HCT116 (cell line): ENCODE measurements around the gene VSNL1. TPM values are rescaled to one million over a fixed set of nuclear protein-coding genes. Genes with fewer than 3 reads are reported as not detected.

Source experiments
- ATAC-seq: fragments of 200-7000 bp; cut with Tn5 transposase; 2 replicates; pipeline ENCODE4 v1.9.1; 2020; ENCODE audit warnings: mild to moderate bottlenecking, moderate library complexity
- BruUV-seq: library from RNA; stranded (reverse); fragments of 400-500 nt; replicated peaks from 2 replicates; lab custom pipeline; 2021; lab: Mats Ljungman, UMichigan
- CTCF ChIA-PET: fragments of 300-600 bp; sonication (Branson Sonifier 250); formaldehyde crosslinking; loops from one replicate; lab custom pipeline; 2021; ENCODE audit warnings: antibody characterized with exemption; lab: Charles Lee
- POLR2A ChIA-PET: fragments of 300-600, 350-600 bp; sonication (Branson Sonifier 250); formaldehyde crosslinking; loops from one replicate; lab custom pipeline; 2021; ENCODE audit warnings: antibody characterized with exemption; lab: Charles Lee
- RAD21 ChIA-PET, 2 experiments: fragments of 300-600 bp; sonication (Branson Sonifier 250); formaldehyde crosslinking; loops; one replicate each; lab custom pipeline; 2023; ENCODE audit warnings: low total read pairs in 2 of 2; ENCODE audit not compliant: uncharacterized antibody in 2 of 2, unreplicated experiment in 2 of 2, low non-redundant PET in 1 of 2; lab: Charles Lee
- DNase-seq: peaks from one replicate; pipeline ENCODE4 v3.0.0-alpha.2; 2010; ENCODE audit warnings: low read depth, low spot score
- H2AFZ ChIP-seq: fragments of 200-600 bp; shearing (Covaris generic), sonication (generic); 2 replicates; pipeline ENCODE4 v1.6.1; 2017; ENCODE audit warnings: low read depth, mixed run types, mixed read lengths, antibody characterized with exemption, low read length; ENCODE audit not compliant: poor library complexity, severe bottlenecking
- H3K27ac ChIP-seq: 2 replicates; pipeline ENCODE4 v1.5.1; 2012; ENCODE audit warnings: low read depth, low read length
- H3K27me3 ChIP-seq: fragments of 200-600 bp; sonication (generic); 2 replicates; pipeline ENCODE4 v1.6.1; 2016; ENCODE audit warnings: mixed run types, low read length, mixed read lengths; ENCODE audit not compliant: insufficient read depth
- H3K36me3 ChIP-seq, 2 experiments: fragments of 200-500 bp in 1 of 2; fragments of 200-600 bp in 1 of 2; sonication (Bioruptor generic) in 1 of 2; sonication (generic) in 1 of 2; 2 replicates each; pipeline versions ENCODE4 v1.5.1 to v1.6.1; 2014 to 2016; ENCODE audit warnings: low read length in 2 of 2, inconsistent platforms in 1 of 2, mixed read lengths in 1 of 2, mixed run types in 1 of 2; ENCODE audit not compliant: insufficient read depth in 2 of 2, control insufficient read depth in 1 of 2
- H3K4me1 ChIP-seq, 2 experiments: fragments of 200-600 bp in 1 of 2; sonication (generic) in 1 of 2; 2 replicates each; pipeline versions ENCODE4 v1.5.1 to v1.6.1; 2012 to 2017; ENCODE audit warnings: low read length in 2 of 2, inconsistent platforms in 1 of 2, mild to moderate bottlenecking in 1 of 2, mixed read lengths in 1 of 2, mixed run types in 1 of 2, moderate library complexity in 1 of 2; ENCODE audit not compliant: insufficient read depth in 2 of 2, control insufficient read depth in 1 of 2
- H3K4me2 ChIP-seq: fragments of 200-600 bp; sonication (generic); 2 replicates; pipeline ENCODE4 v1.6.1; 2017; ENCODE audit warnings: mixed run types, low read length, mixed read lengths
- H3K4me3 ChIP-seq, 2 experiments: fragments of 200-600 bp in 1 of 2; sonication (generic) in 1 of 2; replicated peaks in 1 of 2; 2 replicates each; pipeline ENCODE4 v1.5.1; 2011 to 2016; ENCODE audit warnings: low read length in 2 of 2, control low read depth in 1 of 2, low read depth in 1 of 2, mild to moderate bottlenecking in 1 of 2, mixed read lengths in 1 of 2, mixed run types in 1 of 2
- H3K79me2 ChIP-seq: fragments of 200-600 bp; sonication (generic); 2 replicates; pipeline ENCODE4 v1.6.1; 2017; ENCODE audit warnings: mild to moderate bottlenecking, mixed run types, low read length, moderate library complexity, mixed read lengths; ENCODE audit not compliant: insufficient read depth
- H3K9ac ChIP-seq: fragments of 200-600 bp; sonication (generic); 2 replicates; pipeline ENCODE4 v1.6.1; 2016; ENCODE audit warnings: low read length, mixed read lengths
- H3K9me2 ChIP-seq: fragments of 200-600 bp; sonication (generic), shearing (Covaris generic); 2 replicates; pipeline ENCODE4 v1.6.1; 2017; ENCODE audit warnings: mixed run types, mild to moderate bottlenecking, moderate library complexity; ENCODE audit not compliant: insufficient read depth
- H3K9me3 ChIP-seq, 2 experiments: fragments of 200-500 bp in 1 of 2; fragments of 200-600 bp in 1 of 2; sonication (Bioruptor generic) in 1 of 2; sonication (generic) in 1 of 2; 2 replicates each; pipeline ENCODE4 v1.6.1; 2014 to 2017; ENCODE audit warnings: low read length in 2 of 2, mixed read lengths in 2 of 2, inconsistent platforms in 1 of 2, low read depth in 1 of 2, mild to moderate bottlenecking in 1 of 2, mixed run types in 1 of 2, moderate library complexity in 1 of 2; ENCODE audit not compliant: control insufficient read depth in 1 of 2, insufficient read depth in 1 of 2
- H4K20me1 ChIP-seq: fragments of 200-600 bp; sonication (generic), shearing (Covaris generic); 2 replicates; pipeline ENCODE4 v1.6.1; 2017; ENCODE audit warnings: mixed run types, mild to moderate bottlenecking, moderate library complexity; ENCODE audit not compliant: insufficient read depth
- ATF3 ChIP-seq: IDR thresholded peaks from 2 replicates; pipeline ENCODE4 v1.6.1; 2012
- CBX3 ChIP-seq: IDR thresholded peaks from 2 replicates; pipeline ENCODE4 v1.6.1; 2012; ENCODE audit warnings: low read depth
- CTCF ChIP-seq, 3 experiments: fragments of 200-600 bp in 1 of 3; sonication (generic) in 1 of 3; IDR thresholded peaks in 2 of 3; conservative IDR thresholded peaks in 1 of 3; 2 replicates each; pipeline ENCODE4 v1.5.1; 2012 to 2017; ENCODE audit warnings: low read depth in 2 of 3, low read length in 2 of 3, antibody characterized with exemption in 1 of 3, borderline replicate concordance in 1 of 3, control low read depth in 1 of 3, mild to moderate bottlenecking in 1 of 3, mixed read lengths in 1 of 3, mixed run types in 1 of 3, moderate library complexity in 1 of 3; ENCODE audit not compliant: insufficient read depth in 1 of 3
- EGR1 ChIP-seq: IDR thresholded peaks from 2 replicates; pipeline ENCODE4 v1.6.1; 2012; ENCODE audit warnings: low read depth
- ELF1 ChIP-seq: IDR thresholded peaks from 2 replicates; pipeline ENCODE4 v1.6.1; 2012; ENCODE audit warnings: low read depth, borderline replicate concordance
- EZH2 ChIP-seq: fragments of 200-600 bp; sonication (generic); IDR thresholded peaks from 2 replicates; pipeline ENCODE4 v1.6.1; 2017; ENCODE audit warnings: antibody characterized with exemption, mixed run types
- FOSL1 ChIP-seq: IDR thresholded peaks from 2 replicates; pipeline ENCODE4 v1.6.1; 2012; ENCODE audit warnings: low read depth
- POLR2A ChIP-seq: IDR thresholded peaks from 2 replicates; pipeline ENCODE4 v1.7.0; 2011; ENCODE audit warnings: borderline replicate concordance; ENCODE audit not compliant: insufficient read depth, insufficient read length; ENCODE audit errors: extremely low read depth
- SRF ChIP-seq: IDR thresholded peaks from 2 replicates; pipeline ENCODE4 v1.6.1; 2012; ENCODE audit warnings: low read depth
- TCF7L2 ChIP-seq: IDR thresholded peaks from 2 replicates; pipeline ENCODE4 v1.7.0; 2011; ENCODE audit warnings: borderline replicate concordance, inconsistent platforms; ENCODE audit not compliant: insufficient read depth, insufficient read length; ENCODE audit errors: extremely low read depth
- YY1 ChIP-seq: IDR thresholded peaks from 2 replicates; pipeline ENCODE4 v1.6.1; 2011; ENCODE audit warnings: low read length, low read depth, moderate library complexity, mild to moderate bottlenecking; ENCODE audit not compliant: insufficient replicate concordance; ENCODE audit errors: extremely low read depth
- intact Hi-C: fragments of 100-400 bp; cut with micrococcal nuclease; formaldehyde crosslinking; loops from 2 replicates; pipeline ENCODE4 v1.10.0; 2022
- total RNA-seq: library from RNA; stranded (reverse); gene quantifications from one replicate; pipeline ENCODE4 v1.2.1, GENCODE V29; 2021; ENCODE audit not compliant: unreplicated experiment

The VSNL1 gene
- total RNA-seq, 1 experiment from 2014 or later, result 4.6 TPM

GRCh38 chr2:17640406-17640805 lies 99.9 kb downstream of the VSNL1 start:
- Histone ChIP-seq H3K4me3 (no peak overlapping the region), H3K27me3 (no peaks in the 10 kb centered on the region), H3K36me3 (no peaks in the 10 kb centered on the region), H3K9ac (no peak overlapping the region), H3K4me1 (peaks cover 4 to 30% of the 10 kb centered on the region in 2 experiments), H3K4me2 (no peak overlapping the region), H3K9me2 (no peaks in the 10 kb centered on the region), H4K20me1 (no peaks in the 10 kb centered on the region), H3K79me2 (no peaks in the 10 kb centered on the region), H3K27ac (no peak overlapping the region), H3K9me3 (no peaks in the 10 kb centered on the region), H2AFZ (no peak overlapping the region)
- no TSS peak for BruUV-seq
- DNase-seq (no peak), ATAC-seq (no peak)
- TF ChIP-seq ATF3, result no peak
- TF ChIP-seq YY1, result no peak
- TF ChIP-seq SRF, result no peak
- TF ChIP-seq ELF1, result no peak
- no peak for TF ChIP-seq CBX3
- TF ChIP-seq POLR2A, result no peak
- TF ChIP-seq EZH2, result no peak
- no peak for TF ChIP-seq EGR1
- TF ChIP-seq TCF7L2, result no peak
- TF ChIP-seq FOSL1, result no peak
- TF ChIP-seq CTCF (IDR thresholded peaks at IDR 0.05 in 2 of 3, conservative IDR thresholded peaks at IDR 0.05 in 1 of 3; ENCODE audit: borderline replicate concordance in 1 of 3, insufficient read depth in 1 of 3, low read depth in 2 of 3, low read length in 2 of 3), result no peak
- intact Hi-C loops, result no loop called here
- ChIA-PET RAD21 (interaction anchor here in 1 of 2 experiments (0.5 kb wide), 1 partner anchor 18 kb away, joined by 3 read pairs; no protein-coding TSS in a partner anchor), POLR2A (no interaction called here), CTCF (no interaction called here)
